IPS DF 6.9 (cell line): ENCODE measurements around the gene SRGAP3.

Experiments
- DNase-seq: peaks from one replicate; pipeline ENCODE4 v3.0.0-alpha.2; 2013; ENCODE audit warnings: low read depth, low spot score
- H3K27ac ChIP-seq: one replicate; pipeline ENCODE4 v1.5.1; 2013; ENCODE audit warnings: low read length, control low read depth
- H3K27me3 ChIP-seq: 2 replicates; pipeline ENCODE4 v1.6.1; 2013; ENCODE audit warnings: mild to moderate bottlenecking, low read length; ENCODE audit not compliant: control insufficient read depth, insufficient read depth
- H3K36me3 ChIP-seq: 2 replicates; pipeline ENCODE4 v1.6.1; 2013; ENCODE audit warnings: low read length; ENCODE audit not compliant: control insufficient read depth, insufficient read depth
- H3K4me1 ChIP-seq: 2 replicates; pipeline ENCODE4 v1.6.1; 2013; ENCODE audit warnings: low read length; ENCODE audit not compliant: control insufficient read depth, insufficient read depth
- H3K4me3 ChIP-seq: 2 replicates; pipeline ENCODE4 v1.5.1; 2013; ENCODE audit warnings: mild to moderate bottlenecking, low read length
- H3K9me3 ChIP-seq: 2 replicates; pipeline ENCODE4 v1.6.1; 2013; ENCODE audit warnings: low read length, inconsistent platforms; ENCODE audit not compliant: control insufficient read depth, insufficient read depth
- WGBS: extraction: QIAGEN DNeasy Blood & Tissue Kit; methylation state at CpG from one replicate; pipeline ENCODE4 v1.1.7; 2013; ENCODE audit warnings: mixed read lengths, missing lambda C conversion rate; ENCODE audit not compliant: insufficient read length, insufficient coverage; 5-methylcytosine and 5-hydroxymethylcytosine counted together

SRGAP3 gene

DNA sequence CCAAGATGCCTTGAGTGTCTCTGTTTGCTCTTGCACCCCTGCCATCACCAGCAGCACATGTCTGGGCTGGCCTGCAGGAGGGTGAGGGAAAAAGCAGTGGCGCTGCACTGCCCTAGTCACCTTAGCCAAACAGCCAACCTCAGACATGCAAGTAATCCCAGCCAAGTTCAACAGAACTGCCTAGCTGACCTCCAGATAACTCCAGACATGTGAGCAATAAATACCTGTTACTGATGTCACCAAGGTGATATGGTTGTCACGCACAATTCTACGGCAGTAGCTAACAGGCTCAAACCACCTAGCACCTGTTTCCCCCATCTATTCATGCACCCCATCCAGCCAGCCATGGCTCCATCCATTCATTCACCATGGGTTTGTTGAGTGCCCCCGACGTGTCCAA lies 99.9 kb downstream of the SRGAP3 start:
- Histone ChIP-seq H3K4me3 (no peak overlapping the region), H3K4me1 (peaks cover 3% of the 10 kb centered on the region; the same call in 1 of the 2 replicates), H3K9me3 (no peaks in the 10 kb centered on the region; the same call in 1 of the 2 replicates), H3K36me3 (no peaks in the 10 kb centered on the region), H3K27me3 (no peaks in the 10 kb centered on the region), H3K27ac (no peak overlapping the region)
- no CpG with 5 or more reads among the region's 5 CpGs for WGBS
- no peak for DNase-seq

DNA sequence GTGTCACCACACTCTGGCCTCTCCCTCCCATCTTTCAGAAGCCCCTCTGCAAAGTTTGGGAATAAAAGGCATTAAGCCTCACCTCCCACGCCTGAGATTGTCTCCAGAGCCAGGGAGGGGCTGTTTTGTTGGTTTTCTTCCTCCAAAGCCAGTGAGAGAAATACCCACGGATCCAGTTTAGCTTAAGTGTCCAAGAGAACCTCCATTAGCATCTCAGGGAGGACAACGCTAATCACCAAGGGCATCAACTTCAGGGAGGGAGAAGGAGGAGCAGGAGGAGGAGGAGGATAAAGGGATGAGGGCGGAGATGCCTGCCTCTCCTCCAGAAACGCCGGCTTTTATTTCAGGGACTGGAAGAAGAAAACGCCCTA lies 101.6 kb downstream of the SRGAP3 start:
- Histone ChIP-seq H3K4me3 (no peak overlapping the region), H3K4me1 (no peaks in the 10 kb centered on the region), H3K27ac (no peak overlapping the region), H3K27me3 (no peaks in the 10 kb centered on the region), H3K36me3 (no peaks in the 10 kb centered on the region), H3K9me3 (no peaks in the 10 kb centered on the region; the same call in 1 of the 2 replicates)
- WGBS: no CpG with 5 or more reads among the region's 7 CpGs
- DNase-seq: no peak

DNA sequence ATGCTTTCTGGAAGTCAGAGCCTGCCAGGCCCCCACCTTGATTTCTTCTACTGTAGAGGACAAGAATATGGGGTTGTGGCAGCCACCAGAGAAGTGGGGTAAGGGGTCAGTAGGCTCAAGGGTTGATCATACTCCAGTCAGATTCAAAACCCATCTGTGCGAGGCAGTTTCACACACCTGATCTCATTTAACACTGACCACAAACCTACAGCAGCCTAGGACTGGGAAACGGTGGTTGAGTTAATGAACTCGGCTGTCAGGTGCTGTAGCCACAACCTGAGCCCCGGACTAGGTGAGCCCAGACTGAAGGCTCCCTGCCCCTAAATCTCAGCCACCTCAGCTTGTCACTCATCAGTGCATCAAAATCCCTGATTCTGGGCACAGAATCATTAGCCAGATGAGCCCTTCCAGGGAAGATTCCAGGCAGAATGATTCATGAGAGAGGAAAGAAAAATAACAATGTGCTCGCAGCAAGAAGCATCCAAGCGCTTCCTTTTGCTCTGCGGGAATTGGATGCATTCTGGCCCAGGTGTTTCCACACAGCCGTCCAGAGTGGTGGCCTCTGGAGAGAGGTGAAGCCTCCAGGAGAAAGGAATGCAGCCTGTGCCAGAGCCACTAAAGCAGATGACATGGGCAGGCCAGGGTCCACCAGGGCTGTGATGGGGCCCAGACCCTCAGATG lies 102.1 kb downstream of the SRGAP3 start:
- H3K36me3 ChIP-seq: no peaks in the 10 kb centered on the region
- no peak overlapping the region for H3K4me3 ChIP-seq
- no peaks in the 10 kb centered on the region; the same call in 1 of the 2 replicates for H3K9me3 ChIP-seq
- no peaks in the 10 kb centered on the region for H3K4me1 ChIP-seq
- no peaks in the 10 kb centered on the region for H3K27me3 ChIP-seq
- H3K27ac ChIP-seq: no peak overlapping the region
- WGBS: no CpG with 5 or more reads among the region's 8 CpGs
- DNase-seq: no peak

DNA sequence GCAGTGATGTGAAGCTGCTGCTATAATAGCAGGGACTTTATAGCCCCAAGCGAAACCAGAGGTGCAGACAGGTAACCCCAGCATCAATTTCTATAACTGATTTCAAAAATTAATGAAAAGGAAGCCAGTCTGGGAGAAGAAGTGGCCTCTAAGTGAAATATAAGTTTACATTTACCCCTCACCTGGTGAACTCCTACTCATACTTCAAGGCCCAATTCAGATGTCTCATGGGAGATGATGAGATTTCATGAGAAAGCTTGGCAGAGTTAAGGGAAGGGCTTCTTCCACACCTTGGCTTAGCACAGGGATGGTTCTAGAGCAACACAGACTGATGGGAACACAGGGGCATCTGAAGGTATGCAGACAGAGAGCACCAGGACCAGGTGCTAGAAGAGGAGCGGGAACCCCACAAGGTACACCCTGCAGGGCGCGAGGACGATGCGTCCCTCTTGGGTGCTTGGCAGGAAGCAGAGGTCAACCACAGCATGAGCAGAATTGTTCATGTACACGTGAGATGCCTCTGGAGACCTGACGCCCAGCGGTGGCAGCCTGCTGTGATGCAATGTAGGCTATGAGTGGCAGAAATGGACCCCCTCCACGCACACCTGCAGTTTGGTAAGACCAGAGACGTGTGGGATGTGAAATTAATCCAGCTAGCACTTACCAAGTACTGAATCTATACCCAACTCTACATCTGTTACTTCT lies 102.9 kb downstream of the SRGAP3 start:
- no CpG with 5 or more reads among the region's 11 CpGs for WGBS
- Histone ChIP-seq H3K36me3 (no peaks in the 10 kb centered on the region), H3K27me3 (no peaks in the 10 kb centered on the region), H3K27ac (no peak overlapping the region), H3K4me1 (no peaks in the 10 kb centered on the region), H3K9me3 (no peaks in the 10 kb centered on the region; the same call in 1 of the 2 replicates), H3K4me3 (no peak overlapping the region)
- no peak for DNase-seq

DNA sequence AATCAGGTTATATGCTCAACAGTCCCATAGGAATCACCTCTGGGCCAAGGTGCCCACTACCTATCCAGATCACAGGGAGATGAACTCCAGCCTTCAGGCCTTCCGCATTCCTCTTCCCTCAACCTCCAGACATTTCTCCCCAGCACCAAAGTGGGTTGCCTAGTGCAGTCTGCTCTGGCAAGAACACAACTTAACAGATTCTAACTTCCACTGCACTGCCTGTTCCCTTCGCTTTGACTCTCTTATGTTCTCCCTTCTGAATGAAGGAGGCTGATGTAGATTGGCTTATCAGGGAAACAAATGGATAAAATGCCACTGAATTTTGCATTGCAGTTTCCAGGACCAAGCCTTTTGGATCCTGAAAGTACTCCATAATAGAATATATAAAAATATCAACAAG lies 106.3 kb downstream of the SRGAP3 start:
- Histone ChIP-seq H3K9me3 (no peaks in the 10 kb centered on the region), H3K36me3 (no peaks in the 10 kb centered on the region), H3K27me3 (no peaks in the 10 kb centered on the region), H3K4me3 (no peak overlapping the region), H3K4me1 (no peaks in the 10 kb centered on the region), H3K27ac (no peak overlapping the region)
- WGBS: no CpG with 5 or more reads among the region's 2 CpGs
- no peak for DNase-seq

DNA sequence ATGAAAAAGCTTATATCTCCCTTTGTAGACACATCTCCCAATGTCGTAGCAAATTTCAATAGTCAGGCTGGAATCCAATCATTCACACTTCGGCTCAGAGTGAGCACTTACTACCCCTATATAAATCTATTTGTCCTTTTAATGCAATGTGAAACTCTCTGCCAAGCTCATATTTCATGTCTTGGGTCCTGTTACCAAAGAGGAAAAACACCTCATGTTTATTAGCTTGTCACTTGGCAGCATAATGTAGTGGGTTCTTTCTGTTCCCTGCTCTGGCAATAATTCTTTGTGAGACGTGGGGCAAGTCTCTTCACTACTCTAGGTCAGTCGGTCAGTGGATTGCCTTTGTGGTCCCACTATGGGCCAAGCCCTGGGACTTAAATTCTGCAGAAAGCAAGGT lies 107.1 kb downstream of the SRGAP3 start:
- Histone ChIP-seq H3K4me3 (no peak overlapping the region), H3K27ac (no peak overlapping the region), H3K9me3 (no peaks in the 10 kb centered on the region), H3K4me1 (no peaks in the 10 kb centered on the region), H3K27me3 (no peaks in the 10 kb centered on the region), H3K36me3 (no peaks in the 10 kb centered on the region)
- no CpG with 5 or more reads among the region's 4 CpGs for WGBS
- no peak for DNase-seq

DNA sequence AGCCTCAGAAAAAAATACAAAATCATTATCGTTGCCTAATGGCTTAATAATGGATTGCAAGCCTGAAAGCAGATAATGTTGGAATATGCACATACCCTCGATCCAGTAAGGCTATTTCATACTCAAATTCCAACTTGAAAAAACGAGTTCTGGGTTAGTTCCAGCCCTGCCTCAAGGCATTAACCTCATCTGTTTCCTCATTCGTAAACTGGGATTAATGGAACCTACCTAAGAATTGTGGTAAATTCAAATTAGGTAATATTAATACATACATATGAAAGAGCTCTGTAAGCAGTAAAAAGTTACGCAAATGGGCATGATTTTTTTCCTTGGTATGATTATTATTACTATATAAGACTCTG lies 107.5 kb downstream of the SRGAP3 start:
- DNase-seq: no peak
- Histone ChIP-seq H3K4me1 (no peaks in the 10 kb centered on the region), H3K27ac (no peak overlapping the region), H3K27me3 (no peaks in the 10 kb centered on the region; the same call in 1 of the 2 replicates), H3K9me3 (no peaks in the 10 kb centered on the region), H3K4me3 (no peak overlapping the region), H3K36me3 (no peaks in the 10 kb centered on the region)
- WGBS: no CpG with 5 or more reads among the region's 5 CpGs

DNA sequence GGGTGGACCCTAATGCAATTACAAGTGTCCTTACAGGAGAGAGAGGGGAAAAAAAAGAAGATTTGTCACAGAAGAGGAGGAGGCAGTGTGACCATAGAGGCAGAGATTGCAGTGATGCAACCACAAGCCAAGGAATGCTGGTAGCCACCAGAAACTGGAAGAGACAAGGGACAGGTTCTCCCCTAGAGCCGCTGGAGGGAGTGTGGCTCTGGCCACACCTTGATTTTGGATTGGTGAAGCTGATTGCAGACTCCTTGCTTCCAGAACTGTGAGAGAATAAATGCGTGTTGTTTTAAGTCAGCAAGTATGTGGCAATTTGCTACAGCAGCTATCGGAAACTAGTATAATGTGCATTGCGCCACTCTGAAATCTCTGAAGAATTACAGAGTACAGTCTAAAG lies 110.1 kb downstream of the SRGAP3 start:
- DNase-seq: no peak
- WGBS: no CpG with 5 or more reads among the region's 4 CpGs
- no peaks in the 10 kb centered on the region for H3K9me3 ChIP-seq
- H3K4me1 ChIP-seq: peaks cover 3% of the 10 kb centered on the region
- no peaks in the 10 kb centered on the region; the same call in 1 of the 2 replicates for H3K27me3 ChIP-seq
- no peak overlapping the region for H3K27ac ChIP-seq
- no peak overlapping the region for H3K4me3 ChIP-seq
- H3K36me3 ChIP-seq: no peaks in the 10 kb centered on the region

DNA sequence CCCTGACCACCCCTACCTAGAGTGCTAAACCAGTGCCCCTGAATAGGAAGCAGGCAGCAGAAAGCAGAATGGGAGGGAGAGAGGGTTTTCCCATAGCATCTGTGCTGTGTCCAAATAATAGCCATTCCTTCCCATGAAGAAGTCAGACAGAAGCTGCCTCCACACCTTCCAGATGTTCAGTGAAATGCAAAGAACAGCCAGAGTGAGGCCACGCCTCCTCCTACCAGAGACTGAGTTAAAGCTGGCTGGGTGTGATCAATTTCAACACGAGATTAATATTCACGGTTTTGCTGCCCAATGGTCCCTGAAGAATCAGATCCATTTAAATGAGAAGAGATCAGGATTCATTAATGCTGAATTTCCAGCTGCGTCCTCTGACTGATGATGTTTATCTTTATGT lies 111.8 kb downstream of the SRGAP3 start:
- Histone ChIP-seq H3K36me3 (no peaks in the 10 kb centered on the region), H3K9me3 (no peaks in the 10 kb centered on the region), H3K4me3 (no peak overlapping the region), H3K27ac (no peak overlapping the region), H3K4me1 (peaks cover 3% of the 10 kb centered on the region), H3K27me3 (no peaks in the 10 kb centered on the region; the same call in 1 of the 2 replicates)
- WGBS: no CpG with 5 or more reads among the region's 4 CpGs
- no peak for DNase-seq

DNA sequence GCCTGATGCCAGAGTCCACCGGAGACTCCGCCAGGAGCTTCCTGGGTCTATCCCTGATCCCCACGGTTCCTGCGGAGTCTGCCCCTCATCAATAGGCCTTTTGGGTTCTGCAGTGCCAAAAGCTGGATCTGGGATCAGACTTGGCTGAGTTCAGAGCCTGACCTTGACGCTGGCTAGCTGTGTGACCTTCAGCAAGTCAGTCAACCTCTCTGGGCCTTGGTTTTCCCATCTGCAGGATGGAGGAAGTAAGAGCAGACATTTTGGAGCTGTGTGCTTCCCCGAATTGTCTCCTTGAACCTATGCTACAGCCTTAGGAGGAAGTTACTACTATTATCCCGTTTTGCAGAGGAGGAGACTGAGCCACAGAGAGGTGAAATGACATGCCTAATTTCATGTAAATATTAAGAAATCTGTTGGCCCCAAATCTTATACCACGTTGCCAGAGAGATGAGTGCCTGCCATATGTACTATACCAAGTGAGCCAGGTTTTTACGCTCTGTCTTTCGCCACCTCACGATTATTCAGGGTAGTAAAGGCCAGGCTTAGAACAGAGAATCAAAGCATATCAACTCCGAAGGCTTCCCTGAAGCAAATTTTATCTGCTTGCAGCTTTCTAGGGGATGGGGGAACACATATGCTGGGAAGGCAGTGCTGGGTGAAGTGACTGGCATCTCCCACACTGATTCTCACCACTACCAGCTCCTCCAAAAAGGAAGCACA lies 112.5 kb downstream of the SRGAP3 start:
- WGBS: no CpG with 5 or more reads among the region's 12 CpGs
- no peaks in the 10 kb centered on the region; the same call in 1 of the 2 replicates for H3K27me3 ChIP-seq
- DNase-seq: no peak

More for the DNA sequence above, 112.5 kb downstream of the SRGAP3 start:
- no peaks in the 10 kb centered on the region for H3K36me3 ChIP-seq
- no peak overlapping the region for H3K4me3 ChIP-seq
- peaks cover 3% of the 10 kb centered on the region for H3K4me1 ChIP-seq
- H3K27ac ChIP-seq: no peak overlapping the region
- H3K9me3 ChIP-seq: no peaks in the 10 kb centered on the region
